Spleen (tissue), 11 donors: ENCODE results near the gene MKRN2. TPM values are rescaled to one million over a fixed set of nuclear protein-coding genes. Genes with fewer than 3 reads are reported as not detected.

ENCODE experiments used
- DNase-seq: peaks from one replicate; pipeline ENCODE4 v3.0.0-alpha.2; 2020
- H3K27ac ChIP-seq, 8 donors: fragments of 200-600 bp; sonication (generic) in 7 of 8; 1 replicate in 4 of 8; 2 replicates in 4 of 8; pipeline versions ENCODE4 v1.5.0 to v1.8.0; 2016 to 2021; ENCODE audit warnings: inconsistent platforms in 4 of 8, mild to moderate bottlenecking in 4 of 8, moderate library complexity in 1 of 8
- H3K27me3 ChIP-seq, 7 donors: fragments of 200-600 bp; sonication (generic) in 6 of 7; replicated peaks in 1 of 7; 1 replicate in 4 of 7; 2 replicates in 3 of 7; pipeline versions ENCODE4 v1.5.0 to v1.8.0; 2016 to 2021; ENCODE audit warnings: inconsistent platforms in 3 of 7, mild to moderate bottlenecking in 1 of 7
- H3K36me3 ChIP-seq, 6 donors: fragments of 200-600 bp; sonication (generic) in 5 of 6; 1 replicate in 4 of 6; 2 replicates in 2 of 6; pipeline versions ENCODE4 v1.5.0 to v1.8.0; 2016 to 2021; ENCODE audit warnings: inconsistent platforms in 2 of 6
- H3K4me1 ChIP-seq, 6 donors: fragments of 200-600 bp; sonication (generic) in 5 of 6; 1 replicate in 3 of 6; 2 replicates in 3 of 6; pipeline versions ENCODE4 v1.5.0 to v1.8.0; 2016 to 2021; ENCODE audit warnings: inconsistent platforms in 3 of 6
- H3K4me3 ChIP-seq, 8 donors: fragments of 200-600 bp; sonication (generic) in 7 of 8; 1 replicate in 4 of 8; 2 replicates in 4 of 8; pipeline versions ENCODE4 v1.5.0 to v1.8.0; 2016 to 2021; ENCODE audit warnings: inconsistent platforms in 4 of 8, mild to moderate bottlenecking in 4 of 8, moderate library complexity in 2 of 8
- H3K9me3 ChIP-seq, 8 donors: fragments of 200-600 bp; sonication (generic) in 7 of 8; 1 replicate in 4 of 8; 2 replicates in 4 of 8; pipeline versions ENCODE4 v1.5.0 to v1.8.0; 2016 to 2021; ENCODE audit warnings: inconsistent platforms in 4 of 8
- CTCF ChIP-seq, 11 experiments: fragments of 200-600 bp in 7 of 11; fragments of 450-650 bp in 4 of 11; sonication (generic) in 4 of 11; IDR thresholded peaks in 8 of 11; conservative IDR thresholded peaks in 3 of 11; 1 replicate in 7 of 11; 2 replicates in 4 of 11; pipeline versions ENCODE4 v1.4.0 to v1.8.0; 2016 to 2021; ENCODE audit warnings: antibody characterized with exemption in 11 of 11, inconsistent platforms in 4 of 11, mild to moderate bottlenecking in 1 of 11
- POLR2A ChIP-seq, 3 donors: fragments of 450-650 bp; IDR thresholded peaks; one replicate each; pipeline ENCODE4 v1.5.1; 2017; ENCODE audit warnings: antibody characterized with exemption in 3 of 3, mild to moderate bottlenecking in 1 of 3
- POLR2AphosphoS5 ChIP-seq, 3 donors: sonication (generic); formaldehyde crosslinking; IDR thresholded peaks; one replicate each; pipeline ENCODE4 v1.5.1; 2017; ENCODE audit warnings: antibody characterized with exemption in 3 of 3
- WGBS, 5 donors: extraction: QIAGEN DNeasy Blood & Tissue Kit in 3 of 5; methylation state at CpG; one replicate each; pipeline versions ENCODE4 v1.1.5 to v1.1.7; 2013 to 2018; 5-methylcytosine and 5-hydroxymethylcytosine counted together
- intact Hi-C: fragments of 100-400 bp; cut with DNase I; formaldehyde crosslinking; loops from one replicate; pipeline ENCODE4 v1.15.0; 2023; ENCODE audit warnings: low total_unique reads
- polyA plus RNA-seq, 3 donors: library from polyadenylated mRNA; stranded (reverse); fragments of 200-250 nt; gene quantifications; one replicate each; pipeline ENCODE4 v1.2.1, GENCODE V29; 2013
- total RNA-seq, 7 donors: library from RNA; depleted of rRNA in 3 of 7; stranded (reverse); fragments of >200 nt in 3 of 7; fragmentation: NEBNext Ultra II Directional in 4 of 7; extraction: Animal tissue kit (Norgen Biotek cat#: 25700) in 4 of 7; gene quantifications; one replicate each; pipeline versions ENCODE4 v1.1.0 to v1.2.1, GENCODE V29; 2016 to 2021
- donor health status: healthy with polysubstance abuse.
- donor health status: DM: no; HTN: no; CAD: no; lungs with moderate emphysema.
- donor health status: DM: no; HTN: no; CAD: no.
- donor health status: Bipolar disorder and iron deficiency.
- donor health status: healthy.
- donor health status: DM: no; HTN: no; CAD: no.
- donor health status: DM: yes; HTN: yes; CAD: no.

The MKRN2 gene
- total and polyA plus RNA-seq, 10 donors = 11.1 to 27.4 (median 19.7) TPM

- intact Hi-C loops = loop anchor here (10.0 kb wide), 2 partner anchors 75 to 105 kb away; partner anchors contain the start of genes RAF1 and TSEN2
- Histone ChIP-seq H3K4me3 (no peak overlapping the region), H3K4me1 (peaks cover 9 to 74% (median 53%) of the 10 kb centered on the region in 6 donors), H3K27me3 (peaks cover 0 to 17% (median 0%) of the 10 kb centered on the region in 7 donors), H3K27ac (no peak overlapping the region), H3K9me3 (no peaks in the 10 kb centered on the region), H3K36me3 (peaks cover 0 to 5% (median 0%) of the 10 kb centered on the region in 6 donors)
- 85 to 92% (median 89%) methylated on average over 3 of the region's 3 CpGs for WGBS, 5 donors
- DNase-seq = no peak
- TF ChIP-seq POLR2AphosphoS5 (IDR thresholded peaks at IDR 0.05) (no peak), POLR2A (IDR thresholded peaks at IDR 0.05) (no peak), CTCF (IDR thresholded peaks at IDR 0.05 in 8 of 11, conservative IDR thresholded peaks at IDR 0.05 in 3 of 11) (no peak)
These were observed 2.6 kb downstream of the MKRN2 start for GRCh38 chr3:12559520-12559919.

GRCh38 chr3:12560505-12561190 lies 3.8 kb downstream of the MKRN2 start:
- Histone ChIP-seq H3K36me3 (peaks cover 0 to 5% (median 0%) of the 10 kb centered on the region in 6 donors), H3K4me1 (peaks cover 9 to 70% (median 51%) of the 10 kb centered on the region in 6 donors), H3K9me3 (peaks cover 0 to 9% (median 3%) of the 10 kb centered on the region in 8 donors), H3K4me3 (no peak overlapping the region), H3K27ac (no peak overlapping the region), H3K27me3 (peaks cover 0 to 6% (median 0%) of the 10 kb centered on the region in 7 donors)
- WGBS, 5 donors = 74 to 89% (median 77%) methylated on average over 5 of the region's 5 CpGs
- DNase-seq = no peak
- intact Hi-C loops = no loop called here
- TF ChIP-seq CTCF (IDR thresholded peaks at IDR 0.05 in 8 of 11, conservative IDR thresholded peaks at IDR 0.05 in 3 of 11) = no peak
- TF ChIP-seq POLR2A (IDR thresholded peaks at IDR 0.05) = no peak

GRCh38 chr3:12561397-12561796 lies 4.5 kb downstream of the MKRN2 start:
- Histone ChIP-seq H3K36me3 (peaks cover 0 to 9% (median 0%) of the 10 kb centered on the region in 6 donors), H3K4me3 (no peak overlapping the region), H3K9me3 (peaks cover 6 to 16% (median 10%) of the 10 kb centered on the region in 8 donors), H3K4me1 (peaks cover 9 to 62% (median 46%) of the 10 kb centered on the region in 6 donors), H3K27me3 (no peaks in the 10 kb centered on the region), H3K27ac (no peak overlapping the region)
- WGBS, 5 donors = 80 to 89% (median 85%) methylated on average over 2 of the region's 2 CpGs
- DNase-seq = no peak
- no peak for TF ChIP-seq POLR2AphosphoS5 (IDR thresholded peaks at IDR 0.05)
- no peak for TF ChIP-seq POLR2A (IDR thresholded peaks at IDR 0.05)
- no peak for TF ChIP-seq CTCF (IDR thresholded peaks at IDR 0.05 in 8 of 11, conservative IDR thresholded peaks at IDR 0.05 in 3 of 11)
- intact Hi-C loops = no loop called here

GRCh38 chr3:12562451-12562850 lies 5.6 kb downstream of the MKRN2 start:
- 72 to 96% (median 81%) methylated on average over 1 of the region's 1 CpG for WGBS, 5 donors
- TF ChIP-seq POLR2AphosphoS5 (IDR thresholded peaks at IDR 0.05) (no peak), CTCF (IDR thresholded peaks at IDR 0.05 in 8 of 11, conservative IDR thresholded peaks at IDR 0.05 in 3 of 11) (no peak), POLR2A (IDR thresholded peaks at IDR 0.05) (no peak)
- H3K4me1 ChIP-seq = peaks cover 9 to 59% (median 45%) of the 10 kb centered on the region in 6 donors
- intact Hi-C loops = no loop called here
- no peaks in the 10 kb centered on the region for H3K27me3 ChIP-seq
- H3K36me3 ChIP-seq = peaks cover 0 to 15% (median 0%) of the 10 kb centered on the region in 6 donors
- no peak overlapping the region for H3K27ac ChIP-seq
- DNase-seq = no peak
- peaks cover 7 to 25% (median 19%) of the 10 kb centered on the region in 8 donors for H3K9me3 ChIP-seq
- H3K4me3 ChIP-seq = no peak overlapping the region
